Loucy (cell line): ENCODE measurements around the gene FOXP1.

Source experiments
- H2AFZ ChIP-seq: fragments of 200-600 bp; sonication (generic); 2 replicates; pipeline ENCODE4 v1.6.0; 2016; ENCODE audit warnings: antibody characterized with exemption, mild to moderate bottlenecking, low read length, moderate library complexity
- H3F3A ChIP-seq: fragments of 200-600 bp; 2 replicates; pipeline ENCODE4 v1.6.0; 2016; ENCODE audit warnings: antibody characterized with exemption, low read depth, mild to moderate bottlenecking
- H3K27me3 ChIP-seq: fragments of 200-600 bp; sonication (generic); 2 replicates; pipeline ENCODE4 v1.6.1; 2014; ENCODE audit warnings: low read length, mild to moderate bottlenecking; ENCODE audit not compliant: insufficient read depth, poor library complexity, severe bottlenecking
- H3K36me3 ChIP-seq: fragments of 200-600 bp; sonication (generic); 2 replicates; pipeline ENCODE4 v1.6.1; 2016; ENCODE audit warnings: low read length; ENCODE audit not compliant: insufficient read depth
- H3K4me1 ChIP-seq: fragments of 200-600 bp; sonication (generic); 2 replicates; pipeline ENCODE4 v1.5.1; 2014; ENCODE audit warnings: low read length, mild to moderate bottlenecking; ENCODE audit not compliant: insufficient read depth, poor library complexity, severe bottlenecking
- H3K4me2 ChIP-seq: fragments of 200-600 bp; sonication (generic); 2 replicates; pipeline ENCODE4 v1.6.0; 2014; ENCODE audit warnings: antibody characterized with exemption, low read length, low read depth, mild to moderate bottlenecking; ENCODE audit not compliant: poor library complexity, severe bottlenecking
- H3K4me3 ChIP-seq: fragments of 200-600 bp; sonication (generic); 2 replicates; pipeline ENCODE4 v1.5.1; 2014; ENCODE audit warnings: low read length, mild to moderate bottlenecking, mixed read lengths; ENCODE audit not compliant: poor library complexity, severe bottlenecking
- H3K79me2 ChIP-seq: fragments of 200-600 bp; sonication (generic); 2 replicates; pipeline ENCODE4 v1.6.1; 2014; ENCODE audit warnings: low read length; ENCODE audit not compliant: insufficient read depth
- H3K9ac ChIP-seq: fragments of 200-600 bp; sonication (generic); 2 replicates; pipeline ENCODE4 v1.6.0; 2014; ENCODE audit warnings: mild to moderate bottlenecking, low read depth, low read length, moderate library complexity; ENCODE audit not compliant: poor library complexity, severe bottlenecking
- H3K9me2 ChIP-seq: fragments of 200-600 bp; sonication (generic); replicated peaks from 2 replicates; pipeline ENCODE4 v1.6.1; 2016; ENCODE audit warnings: low read depth, low read length, mixed read lengths
- H3K9me3 ChIP-seq: fragments of 200-600 bp; sonication (generic); 2 replicates; pipeline ENCODE4 v1.6.1; 2014; ENCODE audit warnings: mild to moderate bottlenecking, antibody characterized with exemption, low read length, low read depth; ENCODE audit not compliant: insufficient read depth
- H4K20me1 ChIP-seq: fragments of 200-600 bp; sonication (generic); 2 replicates; pipeline ENCODE4 v1.6.0; 2014; ENCODE audit warnings: antibody characterized with exemption, low read length, mild to moderate bottlenecking; ENCODE audit not compliant: insufficient read depth, poor library complexity, severe bottlenecking
- CTCF ChIP-seq: fragments of 200-600 bp; sonication (generic); conservative IDR thresholded peaks from 2 replicates; pipeline ENCODE4 v1.5.1; 2014; ENCODE audit warnings: mild to moderate bottlenecking, antibody characterized with exemption, low read length
- EZH2phosphoT487 ChIP-seq: fragments of 200-600 bp; IDR thresholded peaks from 2 replicates; pipeline ENCODE4 v1.6.1; 2018; ENCODE audit warnings: antibody characterized with exemption, mild to moderate bottlenecking, moderate library complexity, borderline replicate concordance

Gene FOXP1

GRCh38 chr3:70972855-70973254, 610.7 kb downstream of the FOXP1 start:
- no peaks in the 10 kb centered on the region for H3F3A ChIP-seq

GRCh38 chr3:70970952-70971351, 612.6 kb downstream of the FOXP1 start:
- Histone ChIP-seq H4K20me1 (no peaks in the 10 kb centered on the region), H3K4me3 (no peak overlapping the region), H3K9me2 (no peaks in the 10 kb centered on the region), H3K9ac (no peak overlapping the region), H3K79me2 (no peaks in the 10 kb centered on the region), H3K9me3 (no peaks in the 10 kb centered on the region), H3F3A (no peaks in the 10 kb centered on the region), H3K36me3 (peaks cover 98% of the 10 kb centered on the region), H3K4me2 (no peak overlapping the region), H3K27me3 (no peaks in the 10 kb centered on the region), H2AFZ (no peak overlapping the region), H3K4me1 (no peaks in the 10 kb centered on the region)
- TF ChIP-seq EZH2phosphoT487 (no peak), CTCF (no peak)

More at GRCh38 chr3:70972855-70973254, 610.7 kb downstream of the FOXP1 start:
- Histone ChIP-seq H3K36me3 (peaks cover 99% of the 10 kb centered on the region), H3K79me2 (no peaks in the 10 kb centered on the region), H3K4me2 (no peak overlapping the region), H3K4me3 (no peak overlapping the region), H3K27me3 (no peaks in the 10 kb centered on the region), H3K9me2 (no peaks in the 10 kb centered on the region), H4K20me1 (no peaks in the 10 kb centered on the region), H2AFZ (no peak overlapping the region), H3K4me1 (no peaks in the 10 kb centered on the region), H3K9me3 (no peaks in the 10 kb centered on the region), H3K9ac (no peak overlapping the region)
- TF ChIP-seq CTCF (no peak), EZH2phosphoT487 (no peak)

- H3K36me3 ChIP-seq = peaks cover 98% of the 10 kb centered on the region
- H4K20me1 ChIP-seq = no peaks in the 10 kb centered on the region
- H3K9ac ChIP-seq = no peak overlapping the region
- H3K4me3 ChIP-seq = no peak overlapping the region
- no peaks in the 10 kb centered on the region for H3K9me2 ChIP-seq
- no peak overlapping the region for H2AFZ ChIP-seq
- H3K9me3 ChIP-seq = no peaks in the 10 kb centered on the region
- no peaks in the 10 kb centered on the region for H3F3A ChIP-seq
- H3K79me2 ChIP-seq = no peaks in the 10 kb centered on the region
- H3K27me3 ChIP-seq = no peaks in the 10 kb centered on the region
- no peak for TF ChIP-seq CTCF
- TF ChIP-seq EZH2phosphoT487 = no peak
- no peaks in the 10 kb centered on the region for H3K4me1 ChIP-seq
- no peak overlapping the region for H3K4me2 ChIP-seq
These were observed 613.4 kb downstream of the FOXP1 start for GRCh38 chr3:70970171-70970570.
